GM12873 (cell line): ENCODE results near the gene SLK.
A peak's percentile ranks its signal among the peaks of the same experiment; 100 is the strongest.

Source experiments
- CTCF ChIP-seq: IDR thresholded peaks from 2 replicates; pipeline ENCODE4 v1.5.1; 2012; ENCODE audit warnings: low read depth, mild to moderate bottlenecking, moderate library complexity, low read length, control low read depth; ENCODE audit not compliant: insufficient read depth; ENCODE audit errors: missing control alignments

Gene SLK

GRCh38 chr10:103966671-103967447, at the start of gene SLK:
Gene SLK (plus strand): TSS chr10:103967140. CDS start chr10:103967746, 606 bp downstream.
- no peak for TF ChIP-seq CTCF

DNA sequence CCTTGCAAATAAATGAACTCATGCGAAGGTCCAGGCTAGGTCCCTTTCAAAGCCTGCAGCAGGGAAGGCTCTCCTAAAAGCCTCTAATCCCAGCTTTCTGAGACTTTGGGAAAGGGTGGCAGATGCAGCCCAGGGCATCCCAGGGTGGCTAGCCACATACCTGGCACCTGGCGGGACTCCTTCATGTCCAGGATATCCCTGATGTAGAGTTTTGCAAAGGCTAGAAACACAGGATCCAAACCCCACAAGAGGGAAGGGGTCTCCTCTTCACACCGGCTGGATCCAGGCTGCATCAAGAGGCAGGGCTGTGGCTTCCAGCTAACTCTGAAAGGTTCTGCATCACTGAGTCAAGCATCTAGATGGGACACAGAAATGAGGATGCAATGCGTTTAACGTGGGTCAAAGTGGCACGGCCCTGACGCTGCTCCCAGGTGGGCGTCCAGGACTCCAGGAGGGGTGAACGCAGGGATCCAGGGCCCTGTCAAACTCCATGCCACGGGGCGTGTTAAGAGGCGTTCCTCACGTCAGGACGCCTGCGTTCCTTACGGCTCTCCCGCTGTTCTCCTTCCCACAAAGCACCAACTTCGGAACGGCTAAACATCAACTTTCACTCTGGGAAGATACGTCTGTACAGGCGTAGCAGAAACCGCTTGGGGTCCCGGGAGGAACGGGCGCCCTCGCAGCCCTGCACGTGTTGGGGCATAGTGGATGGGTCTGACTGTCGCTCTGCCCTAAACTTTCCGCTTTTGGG, 49.5 kb upstream of the SLK start:
- no peak for TF ChIP-seq CTCF

DNA sequence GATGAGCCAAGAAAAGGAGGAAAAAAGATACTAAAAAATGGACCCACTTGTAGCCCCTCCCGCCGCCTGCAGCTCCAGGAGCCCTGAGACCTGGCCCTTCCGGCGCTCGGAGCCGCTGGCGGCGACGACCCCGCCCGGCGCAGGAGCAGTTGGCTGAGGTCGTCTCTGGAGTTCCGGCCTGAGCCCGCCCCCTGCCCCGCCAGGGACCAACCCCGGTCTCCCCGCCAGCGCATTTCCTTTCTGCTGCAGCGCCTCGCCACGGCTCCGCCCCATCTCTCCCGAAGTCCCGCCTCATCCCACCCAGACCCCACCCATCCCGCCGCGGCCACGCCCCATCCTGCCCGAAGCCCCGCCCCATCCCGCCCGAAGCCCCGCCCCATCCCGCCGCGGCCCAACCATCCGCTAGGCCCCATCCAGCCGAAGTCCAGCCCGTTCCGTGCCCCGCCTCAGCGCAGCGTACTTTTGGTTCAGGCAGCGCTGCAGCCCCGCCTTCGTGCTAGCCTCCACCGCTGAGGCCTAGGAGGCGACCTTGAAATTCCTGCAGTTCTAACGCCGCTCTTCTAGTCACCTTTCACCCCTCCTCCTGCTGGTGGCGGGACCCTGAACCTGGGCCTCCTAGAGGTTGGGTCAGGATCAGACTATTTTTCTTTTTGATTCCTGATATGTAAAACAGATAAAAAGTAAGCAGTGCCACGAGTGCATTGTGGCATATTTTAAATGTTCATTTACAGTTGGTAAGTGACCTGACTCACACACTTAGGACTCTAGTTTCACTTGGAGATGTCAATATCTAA, 48.7 kb upstream of the SLK start, which contains the start of gene STN1:
STN1 (minus strand) TSS at position 132 of the 794 bp plus-strand sequence. CDS start 590 bp downstream, outside the sequence.
- TF ChIP-seq CTCF, result no peak

- TF ChIP-seq CTCF, result no peak
Observed at GRCh38 chr10:103919648-103920025, 47.3 kb upstream of the SLK start.

- TF ChIP-seq CTCF, result no peak
Observed at GRCh38 chr10:103921248-103921647, 45.7 kb upstream of the SLK start.

DNA sequence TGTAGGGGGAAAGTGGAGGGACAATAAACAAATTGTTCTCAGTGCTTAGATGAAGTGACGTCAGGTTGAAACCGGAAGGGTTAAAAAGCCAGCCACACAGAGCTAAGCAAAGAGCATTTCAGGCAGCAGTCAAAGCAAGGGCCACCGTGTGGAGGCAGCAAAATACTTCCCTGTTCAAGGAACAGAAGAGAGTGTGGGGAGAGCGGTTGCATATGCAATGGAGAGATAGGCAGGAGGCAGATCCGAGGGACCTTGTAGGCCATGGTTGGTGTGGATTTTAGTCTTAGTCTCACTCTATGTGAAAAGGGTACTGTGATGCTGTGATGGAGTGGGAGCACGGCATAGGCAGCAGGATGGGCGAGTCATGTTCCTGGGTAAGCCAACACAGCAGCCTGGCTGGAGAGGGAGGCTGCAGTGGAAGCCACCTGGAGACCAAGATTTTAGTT, 45.2 kb upstream of the SLK start:
- peak; percentile 16 for TF ChIP-seq CTCF
